K562 (cell line): ENCODE data around the gene SH3D21. TPM values are rescaled to one million over a fixed set of nuclear protein-coding genes. Genes with fewer than 3 reads are reported as not detected.

Source experiments
- ATAC-seq: fragments of 200-7000 bp; cut with Tn5 transposase; 3 replicates; pipeline ENCODE4 v1.9.1; 2020; ENCODE audit warnings: moderate library complexity
- BruUV-seq: library from RNA; stranded (reverse); fragments of 400-500 nt; replicated peaks from 2 replicates; lab custom pipeline; 2021; lab: Mats Ljungman, UMichigan
- CTCF ChIA-PET: fragments of 300-600 bp; formaldehyde crosslinking; extraction: SDS; loops from one replicate; lab custom pipeline; 2021; ENCODE audit warnings: low intra/inter-chr PET ratio; lab: Yijun Ruan, JAX
- POLR2A ChIA-PET: fragments of 300-600, 350-650 bp; sonication (Branson Sonifier 250); formaldehyde crosslinking; extraction: SDS; loops from one replicate; lab custom pipeline; 2021; ENCODE audit warnings: antibody characterized with exemption, inconsistent platforms; lab: Yijun Ruan, JAX
- DNase-seq, 4 experiments: peaks; one replicate each; pipeline versions ENCODE4 v3.0.0 to v3.0.0-alpha.2; 2011 to 2018; ENCODE audit warnings: low spot score in 3 of 4, mixed read lengths in 3 of 4; ENCODE audit errors: extremely low read depth in 1 of 4
- FAIRE-seq: peaks from 2 replicates; lab custom pipeline; 2011; peaks lifted over from hg19 to GRCh38; lab: Jason Lieb, UNC
- H2AFZ ChIP-seq: 2 replicates; pipeline ENCODE4 v1.6.0; 2011; ENCODE audit warnings: low read depth, low read length, control low read depth, inconsistent platforms
- H3K27ac ChIP-seq: fragments of 200-600 bp; 3 replicates; pipeline ENCODE4 v1.8.0; 2011; ENCODE audit warnings: low read depth, mild to moderate bottlenecking, control low read depth, inconsistent platforms, low read length, moderate library complexity, mixed read lengths; ENCODE audit errors: extremely low read depth
- H3K27me3 ChIP-seq, 2 experiments: fragments of 300-600 bp in 1 of 2; 2 replicates in 1 of 2; 3 replicates in 1 of 2; pipeline versions ENCODE4 v1.6.0 to v1.8.0; 2011; ENCODE audit warnings: inconsistent platforms in 2 of 2, low read length in 2 of 2, mild to moderate bottlenecking in 1 of 2, mixed read lengths in 1 of 2, moderate library complexity in 1 of 2; ENCODE audit not compliant: control insufficient read depth in 2 of 2, insufficient read depth in 2 of 2
- H3K36me3 ChIP-seq: fragments of 300-600 bp; 3 replicates; pipeline ENCODE4 v1.8.0; 2011; ENCODE audit warnings: mild to moderate bottlenecking, low read length, inconsistent platforms; ENCODE audit not compliant: control insufficient read depth, insufficient read depth
- H3K4me1 ChIP-seq, 2 experiments: fragments of 200-600 bp in 1 of 2; replicated peaks in 1 of 2; 2 replicates in 1 of 2; 3 replicates in 1 of 2; pipeline versions ENCODE4 v1.5.1 to v1.8.0; 2011; ENCODE audit warnings: inconsistent platforms in 2 of 2, low read length in 2 of 2, mild to moderate bottlenecking in 1 of 2, mixed read lengths in 1 of 2, moderate library complexity in 1 of 2; ENCODE audit not compliant: control insufficient read depth in 2 of 2, insufficient read depth in 2 of 2
- H3K4me2 ChIP-seq: 2 replicates; pipeline ENCODE4 v1.6.1; 2011; ENCODE audit warnings: low read length, control low read depth, inconsistent platforms, mixed read lengths; ENCODE audit not compliant: insufficient read depth
- H3K4me3 ChIP-seq: fragments of 200-600 bp; sonication (generic), shearing (Covaris generic); 2 replicates; pipeline ENCODE4 v1.5.1; 2016; ENCODE audit warnings: control low read depth, inconsistent platforms
- H3K79me2 ChIP-seq: fragments of 200-600 bp; 3 replicates; pipeline ENCODE4 v1.8.0; 2011; ENCODE audit warnings: low read length, inconsistent platforms; ENCODE audit not compliant: control insufficient read depth, insufficient read depth
- H3K9ac ChIP-seq, 2 experiments: 2 replicates each; pipeline versions ENCODE4 v1.6.0 to v1.6.1; 2011; ENCODE audit warnings: low read depth in 2 of 2, low read length in 2 of 2, control low read depth in 1 of 2, inconsistent platforms in 1 of 2, mild to moderate bottlenecking in 1 of 2, mixed read lengths in 1 of 2; ENCODE audit not compliant: insufficient read depth in 1 of 2
- H3K9me1 ChIP-seq: one replicate; pipeline ENCODE4 v1.6.0; 2011; ENCODE audit warnings: inconsistent platforms, mild to moderate bottlenecking, low read length, moderate library complexity; ENCODE audit not compliant: control insufficient read depth, insufficient read depth
- H3K9me3 ChIP-seq: replicated peaks from 2 replicates; pipeline ENCODE4 v1.5.1; 2011; ENCODE audit warnings: low read depth, low read length, inconsistent platforms; ENCODE audit not compliant: control insufficient read depth, insufficient read depth
- H4K20me1 ChIP-seq: replicated peaks from 2 replicates; pipeline ENCODE4 v1.6.1; 2011; ENCODE audit warnings: low read length, inconsistent platforms, mixed read lengths; ENCODE audit not compliant: control insufficient read depth, insufficient read depth
- CBX2 ChIP-seq: fragments of 200-600 bp; sonication (generic); IDR thresholded peaks from one replicate; pipeline ENCODE4 v1.6.1; 2012; ENCODE audit warnings: mild to moderate bottlenecking, low read length, inconsistent platforms; ENCODE audit not compliant: insufficient read depth, poor library complexity, severe bottlenecking
- GABPA ChIP-seq: fragments of 200-800 bp; sonication (Bioruptor generic); conservative IDR thresholded peaks from 2 replicates; pipeline ENCODE4 v1.6.1; 2016; ENCODE audit warnings: low read depth, missing genetic modification characterization, missing compliant biosample characterization
- JUND ChIP-seq, 2 experiments: IDR thresholded peaks; 2 replicates in 1 of 2; 3 replicates in 1 of 2; pipeline ENCODE4 v1.6.1; 2011; ENCODE audit warnings: borderline replicate concordance in 2 of 2, low read depth in 2 of 2, low read length in 2 of 2, improper control_type of control experiment in 1 of 2, missing biosample characterization in 1 of 2, missing genetic modification characterization in 1 of 2, missing genetic modification reagents in 1 of 2
- LEF1 ChIP-seq: fragments of 450-650 bp; IDR thresholded peaks from 2 replicates; pipeline ENCODE4 v1.6.1; 2016; ENCODE audit warnings: mild to moderate bottlenecking
- MBD1 ChIP-seq: fragments of 250-450 bp; sonication (Bioruptor Pico); IDR thresholded peaks from 2 replicates; pipeline ENCODE4 v1.8.0; 2022; ENCODE audit warnings: inconsistent platforms
- MTA3 ChIP-seq: fragments of 450-650 bp; formaldehyde crosslinking; IDR thresholded peaks from 2 replicates; pipeline ENCODE4 v1.6.1; 2017; ENCODE audit warnings: mild to moderate bottlenecking, borderline replicate concordance
- NR0B1 ChIP-seq: fragments of 450-650 bp; IDR thresholded peaks from one replicate; pipeline ENCODE4 v1.6.1; 2018; ENCODE audit warnings: mild to moderate bottlenecking, moderate library complexity; ENCODE audit not compliant: partially characterized antibody
- NUFIP1 ChIP-seq: fragments of 450-650 bp; IDR thresholded peaks from 2 replicates; pipeline ENCODE4 v1.6.1; 2018; ENCODE audit not compliant: partially characterized antibody
- RBM17 ChIP-seq: fragments of 200-400 bp; formaldehyde crosslinking; IDR thresholded peaks from 2 replicates; pipeline ENCODE4 v1.6.1; 2017; ENCODE audit warnings: low read depth, mild to moderate bottlenecking, low read length, borderline replicate concordance
- SREBF1 ChIP-seq: fragments of 150-350 bp; IDR thresholded peaks from 2 replicates; pipeline ENCODE4 v1.6.1; 2014; ENCODE audit warnings: antibody characterized with exemption, low read depth, low read length, borderline replicate concordance
- TAF1 ChIP-seq: IDR thresholded peaks from 2 replicates; pipeline ENCODE4 v1.6.1; 2011; ENCODE audit warnings: mild to moderate bottlenecking, low read length, moderate library complexity; ENCODE audit not compliant: insufficient read depth, control insufficient read depth, severe bottlenecking; ENCODE audit errors: extremely low read depth
- TBL1XR1 ChIP-seq, 2 experiments: IDR thresholded peaks; 2 replicates each; pipeline ENCODE4 v1.6.1; 2012; ENCODE audit warnings: improper control_type of control experiment in 2 of 2, low read length in 2 of 2, mild to moderate bottlenecking in 1 of 2
- TEAD2 ChIP-seq: fragments of 450-650 bp; IDR thresholded peaks from 2 replicates; pipeline ENCODE4 v1.6.1; 2016; ENCODE audit warnings: missing genetic modification characterization, control low read depth, missing compliant biosample characterization
- TFAP4 ChIP-seq: sonication (generic); formaldehyde crosslinking; IDR thresholded peaks from 2 replicates; pipeline ENCODE4 v1.8.0; 2022; ENCODE audit warnings: missing genetic modification reagents, mild to moderate bottlenecking, moderate library complexity, borderline replicate concordance
- ZNF41 ChIP-seq: fragments of 250-450 bp; sonication (Bioruptor Pico); conservative IDR thresholded peaks from 2 replicates; pipeline ENCODE4 v1.4.0; 2020; ENCODE audit warnings: mild to moderate bottlenecking
- ZNF436 ChIP-seq: fragments of 250-450, 450-650 bp; sonication (Bioruptor Pico); formaldehyde crosslinking; IDR thresholded peaks from 2 replicates; pipeline ENCODE4 v1.7.0; 2020; ENCODE audit warnings: mild to moderate bottlenecking
- WGBS: fragments of 100-300 bp; shearing (Covaris generic); methylation state at CpG from one replicate; pipeline ENCODE4 v1.1.6; 2016; ENCODE audit warnings: low coverage, mixed read lengths; ENCODE audit not compliant: insufficient coverage; ENCODE audit errors: missing lambda C conversion rate; 5-methylcytosine and 5-hydroxymethylcytosine counted together
- in situ Hi-C: fragments of 300-500 bp; cut with MboI; formaldehyde crosslinking; loops from 4 replicates; pipeline ENCODE4 v1.15.0; 2018; ENCODE audit warnings: inconsistent platforms, mixed read lengths
- intact Hi-C: fragments of 100-400 bp; cut with micrococcal nuclease; formaldehyde crosslinking; loops from 2 replicates; pipeline ENCODE4 v1.14.2; 2022
- polyA plus RNA-seq, 8 experiments: library from polyadenylated mRNA; depleted of rRNA in 4 of 8; stranded (reverse) in 5 of 8; unstranded in 3 of 8; fragments of >200 nt; fragmentation: Nextera tagmentation in 2 of 8; fragmentation: Illumina TruSeq in 1 of 8; extraction: Ambion mirVana in 2 of 8; extraction: Trizol in 1 of 8; gene quantifications; 2 replicates each; pipeline versions ENCODE4 v1.2.1 to v1.2.3, GENCODE V29; 2011 to 2014; ENCODE audit warnings: inconsistent platforms in 1 of 8, missing spikeins in 1 of 8
- total RNA-seq, 7 experiments: library from RNA; depleted of rRNA in 6 of 7; stranded (reverse); fragments of >200 nt in 6 of 7; fragmentation: Illumina TruSeq in 2 of 7; extraction: Trizol in 2 of 7; gene quantifications; 2 replicates each; pipeline versions ENCODE4 v1.2.1 to v1.2.3, GENCODE V29; 2011 to 2021; ENCODE audit warnings: low replicate concordance in 1 of 7

The SH3D21 gene
- total and polyA plus RNA-seq, 9 of the 15 experiments (the other 6 are each of a cell fraction or from before 2014, with no cell fraction given), result 0.01 to 4.7 (median 1.8) TPM

GRCh38 chr1:36258960-36259344 is 47.2 kb upstream of the SH3D21 start (continued):
- TF ChIP-seq TFAP4 (CRISPR knock-in tag) (no peak), TAF1 (no peak), MBD1 (CRISPR knock-in tag) (no peak), CBX2 (no peak), TBL1XR1 (IDR thresholded peaks at IDR 0.05; ENCODE audit: low read length in 2 of 2) (no peak)

GRCh38 chr1:36268981-36269380 is 37.2 kb upstream of the SH3D21 start:
- peaks cover 71% of the 10 kb centered on the region for H3K36me3 ChIP-seq
- no peak overlapping the region for H3K9ac ChIP-seq
- no peaks in the 10 kb centered on the region for H3K9me3 ChIP-seq
- peaks cover 5 to 21% of the 10 kb centered on the region in 2 experiments; a peak in 4 of 5 replicates for H3K4me1 ChIP-seq
- H4K20me1 ChIP-seq, result peaks cover 9% of the 10 kb centered on the region
- H3K4me2 ChIP-seq, result no peak overlapping the region
- ChIA-PET CTCF (no interaction called here), POLR2A (interaction anchor here (0.7 to 4.4 kb wide), 8 partner anchors 10 to 116 kb away, joined by 3 to 24 read pairs (median 4); partner anchors contain the start of gene THRAP3)
- no peak overlapping the region for H2AFZ ChIP-seq
- H3K79me2 ChIP-seq, result peaks cover 66% of the 10 kb centered on the region
- DNase-seq (no peak), ATAC-seq (no peak), FAIRE-seq (no peak)
- no peak overlapping the region for H3K27ac ChIP-seq
- intact Hi-C loops (no loop called here), in situ Hi-C loops (no loop called here)
- H3K4me3 ChIP-seq, result no peak overlapping the region
- 91% methylated on average over 6 of the region's 6 CpGs for WGBS
- no TSS peak for BruUV-seq
- H3K9me1 ChIP-seq, result no peaks in the 10 kb centered on the region
- H3K27me3 ChIP-seq, result no peaks in the 10 kb centered on the region
- TF ChIP-seq NUFIP1 (no peak), GABPA (tag) (no peak), ZNF41 (CRISPR knock-in tag) (no peak), ZNF436 (CRISPR knock-in tag) (no peak), TEAD2 (tag) (no peak), MTA3 (no peak), JUND (IDR thresholded peaks at IDR 0.05; ENCODE audit: borderline replicate concordance, low read depth, low read length) (no peak), JUND (tag; IDR thresholded peaks at IDR 0.05; ENCODE audit: borderline replicate concordance, low read depth, low read length) (no peak), SREBF1 (no peak), RBM17 (no peak), LEF1 (no peak), NR0B1 (no peak)
